HepG2 (cell line): ENCODE data around the gene SRSF4. TPM values are rescaled to one million over a fixed set of nuclear protein-coding genes. Genes with fewer than 3 reads are reported as not detected.

Source experiments
- BRF2 ChIP-seq: sonication (generic); formaldehyde crosslinking; IDR thresholded peaks from 2 replicates; pipeline ENCODE4 v1.8.1; 2022; ENCODE audit warnings: mild to moderate bottlenecking, missing genetic modification reagents
- HIC2 ChIP-seq: sonication (generic); formaldehyde crosslinking; IDR thresholded peaks from 2 replicates; pipeline ENCODE4 v1.9.0; 2022; ENCODE audit warnings: low read depth, missing genetic modification reagents
- IRF9 ChIP-seq: sonication (generic); formaldehyde crosslinking; IDR thresholded peaks from 2 replicates; pipeline ENCODE4 v1.8.0; 2022; ENCODE audit warnings: missing genetic modification reagents, mild to moderate bottlenecking, borderline replicate concordance
- KAT8 ChIP-seq: IDR thresholded peaks from 2 replicates; pipeline ENCODE4 v1.6.1; 2016; ENCODE audit warnings: missing genetic modification reagents, missing compliant biosample characterization
- KLF12 ChIP-seq: sonication (generic); formaldehyde crosslinking; IDR thresholded peaks from 2 replicates; pipeline ENCODE4 v1.4.0; 2020; ENCODE audit warnings: missing genetic modification reagents, borderline replicate concordance
- NONO ChIP-seq, 2 experiments: fragments of 450-650 bp in 1 of 2; sonication (generic) in 1 of 2; formaldehyde crosslinking in 1 of 2; IDR thresholded peaks in 1 of 2; conservative IDR thresholded peaks in 1 of 2; 2 replicates each; pipeline versions ENCODE4 v1.6.1 to v1.8.0; 2017 to 2022; ENCODE audit warnings: mild to moderate bottlenecking in 1 of 2, missing genetic modification reagents in 1 of 2, moderate library complexity in 1 of 2
- PBX3 ChIP-seq: sonication (generic); formaldehyde crosslinking; IDR thresholded peaks from 2 replicates; pipeline ENCODE4 v1.8.1; 2023; ENCODE audit warnings: missing genetic modification reagents, inconsistent platforms, borderline replicate concordance
- ZFAT ChIP-seq: sonication (generic); formaldehyde crosslinking; conservative IDR thresholded peaks from 2 replicates; pipeline ENCODE4 v1.8.1; 2023; ENCODE audit warnings: missing genetic modification reagents, inconsistent platforms
- ZNF20 ChIP-seq: sonication (generic); formaldehyde crosslinking; IDR thresholded peaks from 2 replicates; pipeline ENCODE4 v1.4.0; 2020; ENCODE audit warnings: mild to moderate bottlenecking, moderate library complexity, missing genetic modification reagents
- ZNF562 ChIP-seq: sonication (generic); formaldehyde crosslinking; IDR thresholded peaks from 2 replicates; pipeline ENCODE4 v1.8.0; 2022; ENCODE audit warnings: missing genetic modification reagents, borderline replicate concordance
- ZNF563 ChIP-seq: sonication (generic); formaldehyde crosslinking; IDR thresholded peaks from 2 replicates; pipeline ENCODE4 v1.8.0; 2022; ENCODE audit warnings: mild to moderate bottlenecking, moderate library complexity, missing genetic modification reagents
- ZNF572 ChIP-seq: sonication (generic); formaldehyde crosslinking; IDR thresholded peaks from 2 replicates; pipeline ENCODE4 v1.5.1; 2020; ENCODE audit warnings: mild to moderate bottlenecking, missing genetic modification reagents
- ZNF609 ChIP-seq: sonication (generic); formaldehyde crosslinking; IDR thresholded peaks from 2 replicates; pipeline ENCODE4 v1.4.0; 2020; ENCODE audit warnings: mild to moderate bottlenecking, missing genetic modification reagents, borderline replicate concordance
- ZNF674 ChIP-seq: sonication (generic); formaldehyde crosslinking; IDR thresholded peaks from 2 replicates; pipeline ENCODE4 v1.5.0; 2020; ENCODE audit warnings: low read depth, mild to moderate bottlenecking, missing genetic modification reagents
- ZNF776 ChIP-seq: sonication (generic); formaldehyde crosslinking; IDR thresholded peaks from 2 replicates; pipeline ENCODE4 v1.4.0; 2020; ENCODE audit warnings: mild to moderate bottlenecking, missing genetic modification reagents
- ZSCAN12 ChIP-seq: sonication (generic); formaldehyde crosslinking; IDR thresholded peaks from 2 replicates; pipeline ENCODE4 v1.9.0; 2021; ENCODE audit warnings: mild to moderate bottlenecking, missing genetic modification reagents
- polyA plus RNA-seq, 8 experiments: library from polyadenylated mRNA; depleted of rRNA in 3 of 8; stranded (reverse) in 7 of 8; unstranded in 1 of 8; fragments of >200 nt; fragmentation: Illumina TruSeq in 4 of 8; extraction: Trizol in 4 of 8; gene quantifications; 2 replicates each; pipeline versions ENCODE4 v1.2.1 to v1.2.3, GENCODE V29; 2011 to 2016; ENCODE audit warnings: low read depth in 4 of 8, missing spikeins in 1 of 8, mixed read lengths in 1 of 8; ENCODE audit not compliant: insufficient read depth in 1 of 8
- total RNA-seq, 5 experiments: library from RNA; depleted of rRNA; stranded (reverse); fragments of >200 nt; fragmentation: Illumina TruSeq; extraction: Trizol; gene quantifications; 2 replicates each; pipeline ENCODE4 v1.2.3, GENCODE V29; 2016; ENCODE audit warnings: low read depth in 1 of 5

Gene SRSF4
- total and polyA plus RNA-seq, 2 of the 13 experiments (the other 11 are each of a cell fraction or from before 2014, with no cell fraction given) = 37.7 to 50.9 TPM

GRCh38 chr1:29181413-29182225 is at the start of gene SRSF4 (continued):
- TF ChIP-seq ZNF776 (peak; percentile 56; the same call in 1 of the 2 replicates), ZSCAN12 (CRISPR knock-in tag) (no peak), ZFAT (CRISPR knock-in tag) (no peak), KAT8 (CRISPR knock-in tag) (peak; percentile 89), KLF12 (CRISPR knock-in tag) (peak; percentile 90; the same call in 1 of the 2 replicates), ZNF674 (CRISPR knock-in tag) (no peak), PBX3 (CRISPR knock-in tag) (no peak), IRF9 (peak; percentile 85), ZNF562 (no peak), NONO (IDR thresholded peaks at IDR 0.05) (no peak), NONO (CRISPR knock-in tag; conservative IDR thresholded peaks at IDR 0.05) (peak; percentile 95), BRF2 (CRISPR knock-in tag) (no peak), HIC2 (no peak; the same call in 1 of the 2 replicates), ZNF20 (CRISPR knock-in tag) (no peak), ZNF609 (CRISPR knock-in tag) (peak; percentile 38), ZNF563 (CRISPR knock-in tag) (peak; percentile 56), ZNF572 (no peak)
